ENCODE measurements around the gene C6orf89. TPM values are rescaled to one million over a fixed set of nuclear protein-coding genes. Genes with fewer than 3 reads are reported as not detected.
"Not testable (repeated sequence)": the region's sequence is repeated elsewhere in the genome, so short reads cannot be mapped to it uniquely, and the experiment has no call there.

Gene C6orf89
- total RNA-seq, 1 experiment from 2014 or later = 19.1 TPM

DNA sequence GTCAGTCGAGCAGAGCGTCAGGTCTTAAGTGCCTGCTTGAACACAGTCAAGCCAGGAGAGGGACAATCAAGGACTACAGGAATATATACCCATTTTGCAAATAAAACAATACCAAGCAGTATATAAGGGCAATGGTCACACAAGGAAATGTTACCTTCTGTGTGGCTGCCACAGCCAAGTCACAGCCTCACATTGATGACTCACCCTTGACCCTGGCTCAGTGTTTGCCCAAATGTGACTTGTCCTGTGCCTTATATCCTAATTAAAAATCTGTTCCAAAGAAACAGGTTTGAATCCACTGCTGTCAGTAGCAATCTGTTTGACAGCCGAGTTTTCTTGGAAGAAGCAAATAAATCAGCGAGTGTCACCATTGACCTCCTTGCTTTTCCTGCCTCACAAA is 34.3 kb downstream of the C6orf89 start:
- peak; percentile 27 for DNase-seq (ENCODE audit: low spot score)

DNA sequence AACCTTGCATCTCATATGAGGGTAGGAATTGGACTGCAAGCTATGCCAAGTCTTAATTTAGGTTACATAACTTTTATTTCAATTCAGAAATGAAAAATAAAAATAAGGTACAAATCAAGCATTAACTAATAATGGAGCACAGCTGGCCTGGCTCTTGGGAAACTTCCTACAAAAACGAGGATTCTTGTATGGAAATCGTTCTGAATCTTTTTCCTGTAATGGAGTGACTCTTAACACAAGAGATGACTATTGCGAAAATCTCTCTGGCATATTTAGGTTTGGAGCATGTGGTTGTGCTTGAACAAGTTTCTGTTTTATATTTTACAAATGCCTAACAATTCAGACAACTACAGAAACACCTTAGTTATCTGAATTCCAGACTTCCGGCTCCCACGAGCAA is 34.8 kb downstream of the C6orf89 start:
- no peak for DNase-seq (ENCODE audit: low spot score)

DNA sequence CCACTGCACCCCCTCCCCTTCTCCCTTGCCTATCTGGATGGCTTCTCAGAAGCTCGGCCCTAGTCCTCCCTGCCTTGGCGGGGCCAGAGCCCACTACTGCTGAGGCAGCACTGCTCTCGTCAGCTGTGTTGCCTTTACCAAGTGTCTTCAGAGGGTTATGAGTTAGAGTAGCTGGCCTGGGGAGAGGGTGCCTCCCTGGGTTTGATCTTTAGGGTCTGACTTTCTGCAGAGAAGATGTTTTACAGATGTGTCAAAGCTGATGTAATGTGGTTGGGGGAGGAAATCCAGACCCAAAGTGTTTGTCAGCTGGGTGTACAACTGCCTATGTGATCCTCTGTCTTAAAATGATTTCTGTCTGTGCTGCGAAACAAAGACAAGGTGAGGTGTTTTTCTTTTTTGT is 38.4 kb downstream of the C6orf89 start:
- no peak for DNase-seq (ENCODE audit: low spot score)

GRCh38 chr6:36924778-36925374 is 39.1 kb downstream of the C6orf89 start:
- DNase-seq (ENCODE audit: low spot score) = no peak

GRCh38 chr6:36925809-36926208 is 40.1 kb downstream of the C6orf89 start:
- no peak for DNase-seq (ENCODE audit: low spot score)

GRCh38 chr6:36926708-36927513 is 41.2 kb downstream of the C6orf89 start:
- no peak for DNase-seq (ENCODE audit: low spot score)

- no peak for DNase-seq (ENCODE audit: low spot score)
Measured at GRCh38 chr6:36927691-36928546, 42.2 kb downstream of the C6orf89 start.

DNA sequence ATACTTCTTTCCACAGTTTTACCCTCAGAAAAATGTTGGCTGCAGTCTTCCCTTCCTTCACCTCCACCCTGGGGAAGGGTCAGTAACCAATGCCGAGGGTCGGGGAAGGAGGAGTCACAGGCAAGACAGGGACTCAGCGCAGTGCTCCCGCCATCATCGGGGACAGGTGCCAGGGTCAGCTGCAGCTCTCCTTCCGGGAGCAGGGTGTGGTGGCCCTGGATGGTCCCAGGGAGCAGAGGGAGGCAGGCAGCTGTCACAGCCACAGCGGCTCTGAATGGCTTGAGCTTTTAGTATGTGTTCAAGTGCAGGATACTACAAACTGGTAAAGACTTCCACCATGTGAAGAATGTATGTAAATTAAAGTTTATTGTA is 42.8 kb downstream of the C6orf89 start:
- DNase-seq (ENCODE audit: low spot score) = no peak

- no peak for DNase-seq (ENCODE audit: low spot score)
Measured at GRCh38 chr6:36929152-36929551, 43.4 kb downstream of the C6orf89 start.

GRCh38 chr6:36929607-36930006 is 43.9 kb downstream of the C6orf89 start:
- DNase-seq (ENCODE audit: low spot score) = no peak

DNA sequence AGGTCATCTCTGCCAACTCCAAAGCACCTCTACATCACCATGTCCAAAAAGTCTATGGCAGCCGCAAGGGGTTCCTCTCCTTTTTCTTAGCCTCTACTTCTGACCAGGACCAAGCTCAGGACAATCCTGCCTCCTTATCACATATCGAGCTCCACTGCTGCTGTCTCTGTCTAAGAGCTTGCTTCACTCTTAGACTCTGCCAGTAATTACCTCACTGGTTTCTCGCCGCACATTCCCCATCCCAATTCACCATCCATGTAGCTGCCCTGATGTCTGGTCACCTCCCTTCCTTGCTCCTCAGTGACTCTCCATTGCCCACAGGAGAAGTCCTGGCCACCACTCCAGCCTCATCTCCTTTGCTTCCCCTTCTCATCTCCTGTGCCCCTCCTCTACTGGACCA is 44.7 kb downstream of the C6orf89 start:
- no peak for DNase-seq (ENCODE audit: low spot score)

DNA sequence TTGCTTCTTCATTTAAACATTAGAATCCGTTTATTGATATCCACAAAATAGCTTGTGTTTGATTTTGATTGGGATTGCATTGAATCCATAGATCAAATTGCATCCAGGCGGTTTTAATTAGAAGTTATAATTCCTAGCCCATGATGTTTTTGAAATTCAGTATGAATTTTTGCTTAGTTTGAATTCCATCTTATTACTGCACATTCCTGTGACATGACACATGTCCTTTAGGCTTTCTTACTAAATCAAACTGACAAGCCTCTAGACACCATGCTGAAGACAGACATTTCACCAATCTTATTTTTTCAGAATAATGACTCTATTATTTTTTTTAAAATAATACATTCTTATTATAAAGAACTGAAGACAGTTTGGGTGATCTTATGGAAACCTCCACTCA is 47.4 kb downstream of the C6orf89 start:
- DNase-seq (ENCODE audit: low spot score) = no peak

GRCh38 chr6:36933519-36933918 is 47.8 kb downstream of the C6orf89 start:
- DNase-seq (ENCODE audit: low spot score) = no peak

GRCh38 chr6:36934901-36935300 is 49.1 kb downstream of the C6orf89 start:
- DNase-seq (ENCODE audit: low spot score) = no peak

DNA sequence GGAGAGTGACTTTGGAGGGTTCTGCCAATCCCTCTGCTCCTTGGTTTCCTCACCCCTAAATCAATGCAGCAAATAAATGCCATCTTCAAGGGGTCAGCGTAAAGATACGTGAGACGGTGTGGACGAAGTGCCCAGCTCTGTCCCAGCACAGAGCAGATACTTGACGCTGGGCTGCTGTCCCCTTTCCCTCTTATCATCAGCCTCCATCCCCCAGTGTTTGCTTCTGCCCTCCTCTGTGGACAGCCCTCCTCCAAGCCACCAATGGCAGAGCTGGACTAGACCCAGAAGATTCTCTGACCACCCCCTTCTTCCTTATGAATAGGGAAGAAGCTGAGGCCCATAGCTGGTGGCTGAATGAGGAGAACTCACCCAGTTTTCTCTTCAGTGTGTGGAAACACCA is 51.1 kb downstream of the C6orf89 start:
- no peak for DNase-seq (ENCODE audit: low spot score)

DNA sequence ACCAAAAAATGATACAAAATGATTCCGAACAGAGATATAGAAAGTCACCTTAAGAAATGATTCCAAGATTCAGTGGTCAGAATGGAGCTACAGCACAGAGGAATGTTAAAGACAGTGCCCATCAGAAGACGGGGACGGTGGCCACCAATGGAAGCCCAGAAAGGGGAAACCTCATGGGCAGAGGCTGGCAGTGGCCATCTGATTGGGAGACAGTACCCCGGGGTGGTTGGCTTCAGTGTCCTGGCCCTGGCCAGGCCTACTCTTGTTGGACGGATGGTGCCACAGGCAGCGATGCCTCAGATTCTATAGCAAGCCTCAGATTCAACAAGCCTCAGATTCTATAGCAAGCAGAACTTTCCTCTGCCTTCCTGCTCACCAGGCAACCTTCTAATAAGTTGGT is 52.1 kb downstream of the C6orf89 start:
- no peak for DNase-seq (ENCODE audit: low spot score)

DNA sequence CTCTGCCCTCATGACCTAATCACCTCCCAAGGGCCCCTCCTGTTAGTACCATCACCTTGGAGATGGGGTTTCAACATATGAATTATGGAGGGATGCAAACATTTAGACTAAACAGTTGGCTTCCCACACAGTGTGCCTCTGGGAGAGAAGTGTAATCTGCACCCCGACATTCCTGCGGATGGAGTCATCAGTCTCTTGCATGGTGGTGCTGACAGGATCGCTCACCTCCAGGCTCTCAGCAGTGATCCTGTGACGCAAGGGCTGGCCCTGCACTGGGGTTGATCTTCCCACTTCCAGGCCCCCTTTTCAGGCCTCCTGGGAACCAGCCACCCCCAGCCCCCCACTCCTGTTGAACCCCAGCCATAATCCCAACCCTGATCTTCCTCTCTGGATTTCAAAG is 52.8 kb downstream of the C6orf89 start:
- DNase-seq (ENCODE audit: low spot score) = no peak

DNA sequence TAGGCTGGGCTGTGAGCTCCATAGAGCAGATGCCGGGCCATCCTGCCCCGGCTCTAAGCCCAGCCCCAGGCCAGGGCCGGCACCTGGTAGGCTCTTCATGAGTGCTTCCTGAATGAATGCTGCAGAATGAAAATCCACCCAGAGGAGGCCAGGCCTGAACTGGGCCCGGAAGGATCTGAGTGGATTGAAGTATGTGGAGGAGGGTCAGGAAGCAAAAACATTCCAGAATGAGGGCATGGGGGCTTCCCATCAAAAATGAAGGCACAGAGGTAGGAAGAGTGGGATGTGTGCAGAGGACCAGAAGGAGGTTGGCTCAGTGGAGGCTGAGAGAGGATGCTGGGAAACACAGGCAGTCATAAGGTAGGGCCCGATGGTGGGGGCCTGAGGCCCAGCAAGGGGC is 53.3 kb downstream of the C6orf89 start:
- not testable (repeated sequence) for DNase-seq (ENCODE audit: low spot score)

GRCh38 chr6:36940027-36940426 is 54.3 kb downstream of the C6orf89 start:
- no peak for DNase-seq (ENCODE audit: low spot score)

DNA sequence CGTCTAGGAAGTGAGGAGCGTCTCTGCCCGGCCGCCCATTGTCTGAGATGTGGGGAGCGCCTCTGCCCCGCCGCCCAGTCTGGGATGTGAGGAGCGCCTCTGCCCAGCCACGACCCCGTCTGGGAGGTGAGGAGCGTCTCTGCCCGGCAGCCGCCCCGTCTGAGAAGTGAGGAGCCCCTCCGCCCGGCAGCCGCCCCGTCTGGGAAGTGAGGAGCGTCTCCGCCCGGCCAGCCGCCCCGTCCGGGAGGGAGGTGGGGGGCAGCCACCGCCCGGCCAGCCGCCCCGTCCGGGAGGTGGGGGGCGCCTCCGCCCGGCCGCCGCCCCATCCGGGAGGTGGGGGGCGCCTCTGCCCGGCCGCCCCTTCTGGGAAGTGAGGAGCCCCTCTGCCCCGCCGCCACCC is 55.8 kb downstream of the C6orf89 start:
- DNase-seq (ENCODE audit: low spot score) = not testable (repeated sequence)

- not testable (repeated sequence) for DNase-seq (ENCODE audit: low spot score)
Measured at GRCh38 chr6:36942329-36942728, 56.6 kb downstream of the C6orf89 start.

- DNase-seq (ENCODE audit: low spot score) = no peak
Measured at GRCh38 chr6:36944650-36945049, 58.9 kb downstream of the C6orf89 start.

Measured in HT-29 (cell line).